ENCODE measurements around the gene SMAD2. TPM values are rescaled to one million over a fixed set of nuclear protein-coding genes. Genes with fewer than 3 reads are reported as not detected.

The SMAD2 gene
- total and polyA plus RNA-seq, 2 of the 8 experiments (the other 6 are each of a cell fraction or from before 2014, with no cell fraction given) = 28.4 to 124 TPM

- Histone ChIP-seq H2AK5ac (ENCODE audit: low read depth, low read length) (no peak overlapping the region), H3K18ac (ENCODE audit: extremely low read depth, low read length) (no peak overlapping the region), H2AFZ (ENCODE audit: low read length) (no peak overlapping the region), H2BK15ac (ENCODE audit: low read length) (no peak overlapping the region), H3K36me3 (ENCODE audit: control insufficient read depth in 2 of 4, insufficient read depth in 4 of 4, low read length in 3 of 4) (peaks cover 0 to 37% (median 16%) of the 10 kb centered on the region in 4 experiments; a peak in 7 of 8 replicates), H3K4me3 (ENCODE audit: extremely low read depth in 1 of 4, insufficient read depth in 2 of 4, low read depth in 3 of 4, low read length in 4 of 4) (no peak overlapping the region), H3K14ac (ENCODE audit: insufficient read length) (no peak overlapping the region), H3K9me3 (ENCODE audit: insufficient read depth in 2 of 2, low read depth in 1 of 2, low read length in 1 of 2) (no peaks in the 10 kb centered on the region), H2BK5ac (ENCODE audit: low read depth, low read length) (no peak overlapping the region), H4K5ac (ENCODE audit: insufficient read length, low read depth, low read length) (no peak overlapping the region), H3K79me2 (ENCODE audit: control insufficient read depth in 1 of 2, insufficient read depth in 2 of 2, low read length in 2 of 2) (peaks cover 3 to 86% of the 10 kb centered on the region in 2 experiments; a peak in 3 of 4 replicates), H3K4ac (replicated peaks; ENCODE audit: insufficient read length, low read depth, low read length) (no peak overlapping the region), H3K4me2 (ENCODE audit: insufficient read depth in 1 of 2, low read depth in 2 of 2, low read length in 2 of 2) (no peak overlapping the region), H3K27me3 (replicated peaks in 1 of 4; ENCODE audit: control insufficient read depth in 3 of 4, extremely low read depth in 1 of 4, insufficient read depth in 3 of 4, low read length in 3 of 4) (no peaks in the 10 kb centered on the region), H3K23ac (ENCODE audit: insufficient read length) (no peak overlapping the region), H4K20me1 (replicated peaks in 1 of 2; ENCODE audit: control insufficient read depth in 1 of 2, insufficient read depth in 2 of 2, low read length in 2 of 2) (peaks cover 0 to 1% of the 10 kb centered on the region in 2 experiments), H2BK12ac (ENCODE audit: low read depth, low read length) (no peak overlapping the region), H2BK20ac (ENCODE audit: low read length) (no peak overlapping the region), H3K9ac (replicated peaks in 1 of 4; ENCODE audit: extremely low read depth in 1 of 4, low read depth in 3 of 4, low read length in 3 of 4) (no peak overlapping the region), H3K79me1 (ENCODE audit: low read depth, low read length) (peaks cover 6% of the 10 kb centered on the region), H4K8ac (ENCODE audit: extremely low read depth, insufficient read depth, low read length) (no peak overlapping the region), H4K91ac (replicated peaks; ENCODE audit: insufficient read length, low read length) (no peak overlapping the region), H2BK120ac (replicated peaks; ENCODE audit: low read depth, low read length) (no peak overlapping the region), H3K56ac (replicated peaks; ENCODE audit: insufficient read length, low read depth, low read length) (no peak overlapping the region), H3K23me2 (ENCODE audit: low read depth, low read length) (peaks cover 2% of the 10 kb centered on the region; the same call in 1 of the 2 replicates), H3K4me1 (replicated peaks in 1 of 4; ENCODE audit: control insufficient read depth in 3 of 4, insufficient read depth in 4 of 4, low read length in 3 of 4) (no peaks in the 10 kb centered on the region), H3K27ac (ENCODE audit: low read depth, low read length) (no peak overlapping the region)
- ChIA-PET POLR2A (ENCODE audit: partially characterized antibody) (interaction anchor here (1.9 kb wide), 1 partner anchor 9 kb away, joined by 5 read pairs; no protein-coding TSS in a partner anchor), CTCF (ENCODE audit: partially characterized antibody) (interaction anchor here (0.9 to 1.0 kb wide), 2 partner anchors 18 to 124 kb away, joined by 3 read pairs; no protein-coding TSS in a partner anchor)
- DNase-seq (ENCODE audit: low read depth in 1 of 2, low spot score in 2 of 2) (no peak), FAIRE-seq (no peak)
- 85% methylated on average over 3 of the region's 3 CpGs; no CpG with 5 or more reads in 1 of the 2 experiments for WGBS, 2 experiments (ENCODE audit: extremely low coverage in 1 of 2, insufficient coverage in 1 of 2, insufficient read length in 1 of 2, insufficient replicate concordance in 2 of 2, low coverage in 1 of 2, low lambda C conversion rate in 2 of 2, missing lambda C conversion rate in 1 of 2)
- no peak for TF ChIP-seq TCF12 (IDR thresholded peaks at IDR 0.05; ENCODE audit: low read depth, low read length)
- TF ChIP-seq KDM4A (IDR thresholded peaks at IDR 0.05; ENCODE audit: low read depth, low read length, severe bottlenecking) = no peak
- TF ChIP-seq SUZ12 (IDR thresholded peaks at IDR 0.05; ENCODE audit: low read length) = no peak
- TF ChIP-seq TAF1 (IDR thresholded peaks at IDR 0.05; ENCODE audit: low read depth, low read length) = no peak
- TF ChIP-seq HDAC2 (IDR thresholded peaks at IDR 0.05; ENCODE audit: borderline replicate concordance in 1 of 2, low read depth in 2 of 2, low read length in 2 of 2) = no peak
- TF ChIP-seq NRF1 (IDR thresholded peaks at IDR 0.05; ENCODE audit: low read depth, low read length) = no peak
- no peak for TF ChIP-seq RBBP5 (IDR thresholded peaks at IDR 0.05; ENCODE audit: borderline replicate concordance, low read depth, low read length)
- no peak for TF ChIP-seq EGR1 (IDR thresholded peaks at IDR 0.05; ENCODE audit: borderline replicate concordance, low read depth, low read length)
- no peak for TF ChIP-seq JUN (IDR thresholded peaks at IDR 0.05; ENCODE audit: low read depth, low read length)
- no peak for TF ChIP-seq POU5F1 (IDR thresholded peaks at IDR 0.05; ENCODE audit: low read depth, low read length)
- TF ChIP-seq CEBPB (IDR thresholded peaks at IDR 0.05; ENCODE audit: low read depth, low read length) = no peak
- TF ChIP-seq RFX5 (IDR thresholded peaks at IDR 0.05; ENCODE audit: borderline replicate concordance, low read depth, low read length) = no peak
- TF ChIP-seq BACH1 (IDR thresholded peaks at IDR 0.05; ENCODE audit: low read length) = no peak
- no peak for TF ChIP-seq CBX8 (IDR thresholded peaks at IDR 0.05; ENCODE audit: borderline replicate concordance, low read depth, low read length)
Observed at GRCh38 chr18:47883771-47884413, 46.6 kb downstream of the SMAD2 start.
